K562 (cell line): Measurements from ENCODE around the gene SHISA7. TPM values are rescaled to one million over a fixed set of nuclear protein-coding genes. Genes with fewer than 3 reads are reported as not detected.
A peak's percentile ranks its signal among the peaks of the same experiment; 100 is the strongest.

ENCODE experiments used
- CHD2 ChIP-seq: IDR thresholded peaks from 2 replicates; pipeline ENCODE4 v1.6.1; 2011; ENCODE audit warnings: low read depth, low read length
- CTBP1 ChIP-seq: fragments of 450-650 bp; IDR thresholded peaks from 2 replicates; pipeline ENCODE4 v1.6.1; 2016; ENCODE audit warnings: borderline replicate concordance
- DACH1 ChIP-seq: fragments of 450-650 bp; IDR thresholded peaks from 2 replicates; pipeline ENCODE4 v1.6.1; 2018; ENCODE audit not compliant: partially characterized antibody
- GTF2F1 ChIP-seq: IDR thresholded peaks from 2 replicates; pipeline ENCODE4 v1.6.1; 2011; ENCODE audit warnings: low read depth, low read length, improper control_type of control experiment
- KLF16 ChIP-seq: IDR thresholded peaks from 2 replicates; pipeline ENCODE4 v1.6.1; 2016; ENCODE audit warnings: antibody characterized with exemption
- PBX2 ChIP-seq, 2 experiments: IDR thresholded peaks in 1 of 2; conservative IDR thresholded peaks in 1 of 2; 2 replicates each; pipeline ENCODE4 v1.6.1; 2016; ENCODE audit warnings: low read depth in 2 of 2, mild to moderate bottlenecking in 1 of 2, missing compliant biosample characterization in 1 of 2, missing genetic modification characterization in 1 of 2, moderate library complexity in 1 of 2
- RAD21 ChIP-seq, 2 experiments: fragments of 250-450 bp in 1 of 2; fragments of 450-650 bp in 1 of 2; sonication (Bioruptor Pico) in 1 of 2; formaldehyde crosslinking in 1 of 2; IDR thresholded peaks in 1 of 2; conservative IDR thresholded peaks in 1 of 2; 2 replicates each; pipeline versions ENCODE4 v1.4.0 to v1.8.0; 2020 to 2022; ENCODE audit warnings: mild to moderate bottlenecking in 2 of 2, moderate library complexity in 1 of 2
- SAP30 ChIP-seq: fragments of 200-600 bp; sonication (generic); IDR thresholded peaks from 2 replicates; pipeline ENCODE4 v1.6.1; 2012; ENCODE audit warnings: borderline replicate concordance, low read depth, mild to moderate bottlenecking, moderate library complexity, low read length, control low read depth, inconsistent platforms; ENCODE audit not compliant: insufficient read depth, poor library complexity, severe bottlenecking
- SMARCA4 ChIP-seq: fragments of 450-650 bp; IDR thresholded peaks from 2 replicates; pipeline ENCODE4 v1.6.1; 2016
- SNRNP70 ChIP-seq: fragments of 200-400 bp; formaldehyde crosslinking; optimal IDR thresholded peaks from 2 replicates; pipeline ENCODE3; 2017; ENCODE audit warnings: low read depth, low read length
- SP2 ChIP-seq: IDR thresholded peaks from 2 replicates; pipeline ENCODE4 v1.6.1; 2011; ENCODE audit warnings: mild to moderate bottlenecking, low read depth, low read length, moderate library complexity; ENCODE audit not compliant: poor library complexity, severe bottlenecking; ENCODE audit errors: extremely low read depth
- UBTF ChIP-seq, 2 experiments: IDR thresholded peaks; 2 replicates each; pipeline ENCODE4 v1.6.1; 2012; ENCODE audit warnings: improper control_type of control experiment in 2 of 2, low read depth in 2 of 2, low read length in 2 of 2, borderline replicate concordance in 1 of 2
- ZBTB17 ChIP-seq: fragments of 450-650 bp; formaldehyde crosslinking; IDR thresholded peaks from 2 replicates; pipeline ENCODE4 v1.4.0; 2020; ENCODE audit warnings: mild to moderate bottlenecking
- polyA plus RNA-seq, 8 experiments: library from polyadenylated mRNA; depleted of rRNA in 4 of 8; stranded (reverse) in 5 of 8; unstranded in 3 of 8; fragments of >200 nt; fragmentation: Nextera tagmentation in 2 of 8; fragmentation: Illumina TruSeq in 1 of 8; extraction: Ambion mirVana in 2 of 8; extraction: Trizol in 1 of 8; gene quantifications; 2 replicates each; pipeline versions ENCODE4 v1.2.1 to v1.2.3, GENCODE V29; 2011 to 2014; ENCODE audit warnings: inconsistent platforms in 1 of 8, missing spikeins in 1 of 8
- total RNA-seq, 7 experiments: library from RNA; depleted of rRNA in 6 of 7; stranded (reverse); fragments of >200 nt in 6 of 7; fragmentation: Illumina TruSeq in 2 of 7; extraction: Trizol in 2 of 7; gene quantifications; 2 replicates each; pipeline versions ENCODE4 v1.2.1 to v1.2.3, GENCODE V29; 2011 to 2021; ENCODE audit warnings: low replicate concordance in 1 of 7

Gene SHISA7
- total and polyA plus RNA-seq, 9 of the 15 experiments (the other 6 are each of a cell fraction or from before 2014, with no cell fraction given) = 0.01 to 0.40 (median 0.07) TPM

GRCh38 chr19:55454787-55455243, 11.7 kb upstream of the SHISA7 start (continued):
- TF ChIP-seq SMARCA4 (no peak), SP2 (no peak), PBX2 (CRISPR knock-in tag; IDR thresholded peaks at IDR 0.05; ENCODE audit: low read depth) (no peak), PBX2 (tag; conservative IDR thresholded peaks at IDR 0.05; ENCODE audit: low read depth) (peak; percentile 56), SAP30 (no peak), GTF2F1 (no peak), CTBP1 (0 out of 2 replicates have a peak, but pooled peaks have one; percentile 19), CHD2 (no peak), RAD21 (CRISPR knock-in tag; conservative IDR thresholded peaks at IDR 0.05 in 1 of 2, IDR thresholded peaks at IDR 0.05 in 1 of 2) (peak in 1 of 2 experiments; percentile 57; a peak in 3 of 4 replicates), ZBTB17 (no peak), UBTF (IDR thresholded peaks at IDR 0.05; ENCODE audit: borderline replicate concordance in 1 of 2, low read depth in 2 of 2, low read length in 2 of 2) (no peak), DACH1 (no peak), KLF16 (peak; percentile 9; the same call in 1 of the 2 replicates), SNRNP70 (no peak)
- TF ChIP-seq, all 486 proteins: peak for 17
